MCF 10A (cell line): ENCODE data around the gene GLUL. TPM values are rescaled to one million over a fixed set of nuclear protein-coding genes. Genes with fewer than 3 reads are reported as not detected.

ENCODE experiments used
- BruUV-seq: library from RNA; stranded (reverse); fragments of 400-500 nt; replicated peaks from 2 replicates; lab custom pipeline; 2021; lab: Mats Ljungman, UMichigan
- CTCF ChIA-PET: fragments of 300-600 bp; sonication (Branson Sonifier 250); formaldehyde crosslinking; extraction: SDS; loops from one replicate; lab custom pipeline; 2021; ENCODE audit warnings: antibody characterized with exemption, inconsistent platforms; lab: Yijun Ruan, JAX
- POLR2A ChIA-PET: fragments of 300-600, 350-650 bp; sonication (Branson Sonifier 250); formaldehyde crosslinking; extraction: SDS; loops from one replicate; lab custom pipeline; 2020; ENCODE audit warnings: antibody characterized with exemption, inconsistent platforms; lab: Yijun Ruan, JAX
- DNase-seq: peaks from one replicate; pipeline ENCODE4 v3.0.0-alpha.2; 2018; ENCODE audit not compliant: unreplicated experiment
- H3K27ac Mint-ChIP-seq: one replicate; pipeline ENCODE4 v1.8.0; 2022; ENCODE audit warnings: mild to moderate bottlenecking, low read depth, mixed read lengths; ENCODE audit not compliant: unreplicated experiment
- H3K27me3 Mint-ChIP-seq: one replicate; pipeline ENCODE4 v1.8.0; 2022; ENCODE audit warnings: mixed read lengths; ENCODE audit not compliant: insufficient read depth, unreplicated experiment
- H3K36me3 Mint-ChIP-seq: one replicate; pipeline ENCODE4 v1.8.0; 2022; ENCODE audit warnings: mild to moderate bottlenecking, moderate library complexity, mixed read lengths; ENCODE audit not compliant: insufficient read depth, unreplicated experiment
- H3K4me1 Mint-ChIP-seq: one replicate; pipeline ENCODE4 v1.8.0; 2022; ENCODE audit warnings: mixed read lengths; ENCODE audit not compliant: insufficient read depth, unreplicated experiment
- H3K4me3 Mint-ChIP-seq: one replicate; pipeline ENCODE4 v1.8.0; 2022; ENCODE audit warnings: mild to moderate bottlenecking, moderate library complexity, mixed read lengths; ENCODE audit not compliant: unreplicated experiment
- H3K9me3 Mint-ChIP-seq: one replicate; pipeline ENCODE4 v1.8.0; 2022; ENCODE audit warnings: mixed read lengths; ENCODE audit not compliant: unreplicated experiment
- intact Hi-C: fragments of 100-400 bp; cut with micrococcal nuclease; formaldehyde crosslinking; loops from 2 replicates; pipeline ENCODE4 v1.14.1; 2022
- total RNA-seq: library from RNA; stranded (reverse); gene quantifications from 2 replicates; pipeline ENCODE4 v1.2.3, GENCODE V29; 2022
- TF ChIP-seq, protein P1 (sequence below): fragments of 200-600 bp; IDR thresholded peaks from one replicate; pipeline ENCODE4 v1.8.0; 2022; ENCODE audit warnings: antibody characterized with exemption, mild to moderate bottlenecking; ENCODE audit not compliant: unreplicated experiment

GLUL gene
- total RNA-seq, 1 experiment from 2014 or later = 437 TPM

DNA sequence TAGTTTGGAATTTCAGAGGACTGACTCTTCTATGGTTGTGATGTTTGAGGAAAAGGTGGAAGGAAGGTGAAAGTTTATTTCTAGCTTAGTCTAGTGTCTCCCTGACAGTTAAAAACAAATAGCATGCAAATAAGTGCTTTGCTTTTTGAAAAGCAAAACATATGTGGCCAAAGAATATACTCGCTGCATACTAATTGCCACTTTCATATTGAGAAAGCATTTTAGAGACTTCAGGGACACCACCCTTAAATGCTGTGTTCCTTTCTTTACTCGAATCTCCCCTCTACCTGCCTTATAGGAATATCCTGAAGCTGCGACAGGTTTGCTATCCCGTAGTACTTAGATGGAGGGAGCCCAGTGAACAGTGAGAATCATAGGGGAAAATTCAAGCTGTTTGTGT lies 23.2 kb downstream of the GLUL start:
- intact Hi-C loops = no loop called here
- Mint-ChIP-seq H3K27ac (no peak overlapping the region), H3K4me1 (no peaks in the 10 kb centered on the region), H3K4me3 (no peak overlapping the region), H3K36me3 (no peaks in the 10 kb centered on the region), H3K27me3 (no peaks in the 10 kb centered on the region), H3K9me3 (peaks cover 8% of the 10 kb centered on the region)
- TF ChIP-seq, protein P1, sequence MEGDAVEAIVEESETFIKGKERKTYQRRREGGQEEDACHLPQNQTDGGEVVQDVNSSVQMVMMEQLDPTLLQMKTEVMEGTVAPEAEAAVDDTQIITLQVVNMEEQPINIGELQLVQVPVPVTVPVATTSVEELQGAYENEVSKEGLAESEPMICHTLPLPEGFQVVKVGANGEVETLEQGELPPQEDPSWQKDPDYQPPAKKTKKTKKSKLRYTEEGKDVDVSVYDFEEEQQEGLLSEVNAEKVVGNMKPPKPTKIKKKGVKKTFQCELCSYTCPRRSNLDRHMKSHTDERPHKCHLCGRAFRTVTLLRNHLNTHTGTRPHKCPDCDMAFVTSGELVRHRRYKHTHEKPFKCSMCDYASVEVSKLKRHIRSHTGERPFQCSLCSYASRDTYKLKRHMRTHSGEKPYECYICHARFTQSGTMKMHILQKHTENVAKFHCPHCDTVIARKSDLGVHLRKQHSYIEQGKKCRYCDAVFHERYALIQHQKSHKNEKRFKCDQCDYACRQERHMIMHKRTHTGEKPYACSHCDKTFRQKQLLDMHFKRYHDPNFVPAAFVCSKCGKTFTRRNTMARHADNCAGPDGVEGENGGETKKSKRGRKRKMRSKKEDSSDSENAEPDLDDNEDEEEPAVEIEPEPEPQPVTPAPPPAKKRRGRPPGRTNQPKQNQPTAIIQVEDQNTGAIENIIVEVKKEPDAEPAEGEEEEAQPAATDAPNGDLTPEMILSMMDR = no peak
- CTCF ChIA-PET = interaction anchor here (0.6 to 2.6 kb wide), 3 partner anchors 20 to 225 kb away, joined by 3 to 12 read pairs (median 3); no protein-coding TSS in a partner anchor
- POLR2A ChIA-PET = interaction anchor here (1.2 kb wide), 1 partner anchor 10 kb away, joined by 7 read pairs; no protein-coding TSS in a partner anchor
- no peak for DNase-seq
- no TSS peak for BruUV-seq

DNA sequence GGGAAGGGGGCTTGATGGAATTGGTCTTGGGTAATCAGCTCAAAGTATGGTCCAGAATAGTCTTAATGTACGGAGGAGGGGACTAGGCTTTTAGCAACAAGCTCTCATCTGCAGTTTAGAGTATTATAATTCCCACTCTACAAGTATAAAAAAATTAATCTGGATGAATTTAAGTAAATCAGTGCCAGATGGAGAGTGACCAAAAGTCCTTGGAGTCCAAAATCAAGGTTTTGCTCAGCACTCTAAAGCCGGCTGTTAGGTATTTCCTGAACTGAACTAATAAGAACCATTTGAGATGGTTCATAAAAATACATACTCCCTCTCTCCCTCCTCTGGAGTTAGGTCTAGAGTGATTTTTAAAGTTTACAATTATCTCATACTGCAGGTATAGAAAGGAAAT lies 23.7 kb downstream of the GLUL start:
- BruUV-seq = no TSS peak
- CTCF ChIA-PET = interaction anchor here (0.6 to 2.6 kb wide), 3 partner anchors 19 to 225 kb away, joined by 3 to 12 read pairs (median 3); no protein-coding TSS in a partner anchor
- TF ChIP-seq, protein P1 = no peak
- Mint-ChIP-seq H3K4me3 (no peak overlapping the region), H3K9me3 (peaks cover 8% of the 10 kb centered on the region), H3K4me1 (no peaks in the 10 kb centered on the region), H3K27me3 (no peaks in the 10 kb centered on the region), H3K27ac (no peak overlapping the region), H3K36me3 (no peaks in the 10 kb centered on the region)
- intact Hi-C loops = no loop called here
- POLR2A ChIA-PET = interaction anchor here (0.6 to 1.2 kb wide), 2 partner anchors 11 to 42 kb away, joined by 4 to 7 read pairs; no protein-coding TSS in a partner anchor
- no peak for DNase-seq

DNA sequence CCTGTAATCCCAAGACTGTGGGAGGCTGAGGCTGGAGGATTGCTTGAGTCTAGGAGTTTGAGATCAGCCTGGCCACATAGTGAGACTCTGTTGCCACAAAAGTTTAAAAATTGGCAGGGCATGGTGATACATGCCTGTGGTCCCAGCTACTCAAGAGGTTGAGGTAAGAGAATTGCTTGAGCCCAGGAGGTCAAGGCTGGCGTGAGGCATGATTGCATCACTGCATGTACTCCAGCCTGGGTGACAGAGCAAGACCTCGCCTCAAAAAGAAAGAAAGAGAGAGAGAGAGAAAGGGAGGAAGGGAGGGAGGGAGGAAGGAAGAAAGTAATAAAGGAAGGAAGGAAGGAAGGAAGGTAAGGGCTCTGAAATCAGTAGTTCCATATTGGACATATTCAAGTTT lies 25.0 kb downstream of the GLUL start:
- ChIA-PET CTCF (interaction anchor here (0.6 to 0.8 kb wide), 2 partner anchors 14 to 215 kb away, joined by 3 read pairs; no protein-coding TSS in a partner anchor), POLR2A (interaction anchor here (0.9 to 1.2 kb wide), 2 partner anchors 14 to 169 kb away, joined by 3 read pairs; no protein-coding TSS in a partner anchor)
- Mint-ChIP-seq H3K27ac (no peak overlapping the region), H3K9me3 (peaks cover 8% of the 10 kb centered on the region), H3K36me3 (no peaks in the 10 kb centered on the region), H3K4me3 (no peak overlapping the region), H3K4me1 (no peaks in the 10 kb centered on the region), H3K27me3 (no peaks in the 10 kb centered on the region)
- TF ChIP-seq, protein P1 = no peak
- intact Hi-C loops = no loop called here
- DNase-seq = peak; percentile 17
- no TSS peak for BruUV-seq

DNA sequence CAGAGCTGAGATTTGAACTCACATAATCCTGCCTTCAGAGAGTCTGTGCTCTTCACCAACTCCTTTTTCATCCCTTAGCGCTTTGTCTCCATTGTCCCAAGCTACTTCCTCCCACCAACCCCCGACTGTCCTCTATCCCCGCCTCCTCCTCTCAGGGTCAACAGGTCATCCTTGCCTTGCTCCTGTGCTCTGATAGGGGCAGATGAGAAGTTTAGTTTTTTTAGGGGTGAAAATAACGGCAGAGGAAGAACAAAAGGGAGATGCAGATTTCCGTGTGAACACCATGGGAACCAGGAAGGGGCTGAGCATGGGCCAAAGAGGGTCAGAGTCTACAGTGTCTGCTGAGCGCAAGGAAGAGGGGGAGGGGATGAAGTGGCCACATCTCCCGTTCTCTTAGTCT lies 31.9 kb downstream of the GLUL start:
- Mint-ChIP-seq H3K27me3 (no peaks in the 10 kb centered on the region), H3K4me1 (no peaks in the 10 kb centered on the region), H3K9me3 (no peaks in the 10 kb centered on the region), H3K4me3 (no peak overlapping the region), H3K36me3 (peaks cover 6% of the 10 kb centered on the region), H3K27ac (no peak overlapping the region)
- ChIA-PET CTCF (interaction anchor here (0.7 kb wide), 1 partner anchor 278 kb away, joined by 3 read pairs; no protein-coding TSS in a partner anchor), POLR2A (interaction anchor here (1.1 kb wide), 1 partner anchor 186 kb away, joined by 3 read pairs; no protein-coding TSS in a partner anchor)
- no TSS peak for BruUV-seq
- DNase-seq = no peak
- TF ChIP-seq, protein P1 = no peak
- intact Hi-C loops = no loop called here
